ENCODE data around the gene SRGAP2C.
"Not testable (repeated sequence)": the region's sequence is repeated elsewhere in the genome, so short reads cannot be mapped to it uniquely, and the experiment has no call there.

The SRGAP2C gene

GRCh38 chr1:121215699-121216417, 31.1 kb downstream of the SRGAP2C start:
- in situ Hi-C loops (cut with MboI; ENCODE audit: low sequenced_read_pairs, unreplicated experiment); DNase-seq (ENCODE audit: low spot score): not testable (repeated sequence)

- in situ Hi-C loops (cut with MboI; ENCODE audit: low sequenced_read_pairs, unreplicated experiment); DNase-seq (ENCODE audit: low spot score): not testable (repeated sequence)
Observed at GRCh38 chr1:121216676-121217075, 31.9 kb downstream of the SRGAP2C start.

- in situ Hi-C loops (cut with MboI; ENCODE audit: low sequenced_read_pairs, unreplicated experiment), result not testable (repeated sequence)
- peak; percentile 5 for DNase-seq (ENCODE audit: low spot score)
Observed at GRCh38 chr1:121221770-121222169, 37.0 kb downstream of the SRGAP2C start.

GRCh38 chr1:121224714-121225113, 39.9 kb downstream of the SRGAP2C start:
- in situ Hi-C loops (cut with MboI; ENCODE audit: low sequenced_read_pairs, unreplicated experiment); DNase-seq (ENCODE audit: low spot score): not testable (repeated sequence)

- in situ Hi-C loops (cut with MboI; ENCODE audit: low sequenced_read_pairs, unreplicated experiment), result not testable (repeated sequence)
Observed at GRCh38 chr1:121226295-121226904, 41.6 kb downstream of the SRGAP2C start.

GRCh38 chr1:121226925-121227324, 42.1 kb downstream of the SRGAP2C start:
- in situ Hi-C loops (cut with MboI; ENCODE audit: low sequenced_read_pairs, unreplicated experiment); DNase-seq (ENCODE audit: low spot score): not testable (repeated sequence)

More at GRCh38 chr1:121226295-121226904, 41.6 kb downstream of the SRGAP2C start:
- not testable (repeated sequence) for DNase-seq (ENCODE audit: low spot score)

GRCh38 chr1:121227544-121228330, 43.0 kb downstream of the SRGAP2C start:
- in situ Hi-C loops (cut with MboI; ENCODE audit: low sequenced_read_pairs, unreplicated experiment); DNase-seq (ENCODE audit: low spot score): not testable (repeated sequence)

GRCh38 chr1:121230636-121231035, 45.9 kb downstream of the SRGAP2C start:
- DNase-seq (ENCODE audit: low spot score); in situ Hi-C loops (cut with MboI; ENCODE audit: low sequenced_read_pairs, unreplicated experiment): not testable (repeated sequence)

GRCh38 chr1:121232445-121233125, 47.8 kb downstream of the SRGAP2C start:
- in situ Hi-C loops (cut with MboI; ENCODE audit: low sequenced_read_pairs, unreplicated experiment); DNase-seq (ENCODE audit: low spot score): not testable (repeated sequence)

GRCh38 chr1:121234090-121234759, 49.5 kb downstream of the SRGAP2C start:
- in situ Hi-C loops (cut with MboI; ENCODE audit: low sequenced_read_pairs, unreplicated experiment); DNase-seq (ENCODE audit: low spot score): not testable (repeated sequence)

GRCh38 chr1:121238384-121238783, 53.6 kb downstream of the SRGAP2C start:
- DNase-seq (ENCODE audit: low spot score); in situ Hi-C loops (cut with MboI; ENCODE audit: low sequenced_read_pairs, unreplicated experiment): not testable (repeated sequence)

- in situ Hi-C loops (cut with MboI; ENCODE audit: low sequenced_read_pairs, unreplicated experiment); DNase-seq (ENCODE audit: low spot score): not testable (repeated sequence)
Observed at GRCh38 chr1:121243913-121244312, 59.1 kb downstream of the SRGAP2C start.

- DNase-seq (ENCODE audit: low spot score); in situ Hi-C loops (cut with MboI; ENCODE audit: low sequenced_read_pairs, unreplicated experiment): not testable (repeated sequence)
Observed at GRCh38 chr1:121246399-121246798, 61.6 kb downstream of the SRGAP2C start.

- in situ Hi-C loops (cut with MboI; ENCODE audit: low sequenced_read_pairs, unreplicated experiment); DNase-seq (ENCODE audit: low spot score): not testable (repeated sequence)
Observed at GRCh38 chr1:121252656-121253055, 67.9 kb downstream of the SRGAP2C start.

GRCh38 chr1:121254618-121255017, 69.8 kb downstream of the SRGAP2C start:
- in situ Hi-C loops (cut with MboI; ENCODE audit: low sequenced_read_pairs, unreplicated experiment); DNase-seq (ENCODE audit: low spot score): not testable (repeated sequence)

- DNase-seq (ENCODE audit: low spot score); in situ Hi-C loops (cut with MboI; ENCODE audit: low sequenced_read_pairs, unreplicated experiment): not testable (repeated sequence)
Observed at GRCh38 chr1:121257632-121258031, 72.9 kb downstream of the SRGAP2C start.

GRCh38 chr1:121258134-121258533, 73.4 kb downstream of the SRGAP2C start:
- DNase-seq (ENCODE audit: low spot score); in situ Hi-C loops (cut with MboI; ENCODE audit: low sequenced_read_pairs, unreplicated experiment): not testable (repeated sequence)

GRCh38 chr1:121260205-121260604, 75.4 kb downstream of the SRGAP2C start:
- in situ Hi-C loops (cut with MboI; ENCODE audit: low sequenced_read_pairs, unreplicated experiment); DNase-seq (ENCODE audit: low spot score): not testable (repeated sequence)

All from GM13976 (cell line).